Mammary epithelial cell (primary cell): ENCODE data around the gene SIN3A.

ENCODE experiments used
- EZH2 ChIP-seq: IDR thresholded peaks from 2 replicates; pipeline ENCODE4 v1.6.1; 2012; ENCODE audit warnings: low read length, inconsistent platforms, borderline replicate concordance
- TF ChIP-seq, protein P1 (sequence below), 2 donors: IDR thresholded peaks in 1 of 2; conservative IDR thresholded peaks in 1 of 2; 2 replicates each; pipeline ENCODE4 v1.5.1; 2011 to 2012; ENCODE audit warnings: inconsistent platforms in 2 of 2, low read length in 2 of 2, mild to moderate bottlenecking in 2 of 2, control low read depth in 1 of 2, low read depth in 1 of 2; ENCODE audit not compliant: insufficient read depth in 1 of 2; ENCODE audit errors: extremely low read depth in 1 of 2

DNA sequence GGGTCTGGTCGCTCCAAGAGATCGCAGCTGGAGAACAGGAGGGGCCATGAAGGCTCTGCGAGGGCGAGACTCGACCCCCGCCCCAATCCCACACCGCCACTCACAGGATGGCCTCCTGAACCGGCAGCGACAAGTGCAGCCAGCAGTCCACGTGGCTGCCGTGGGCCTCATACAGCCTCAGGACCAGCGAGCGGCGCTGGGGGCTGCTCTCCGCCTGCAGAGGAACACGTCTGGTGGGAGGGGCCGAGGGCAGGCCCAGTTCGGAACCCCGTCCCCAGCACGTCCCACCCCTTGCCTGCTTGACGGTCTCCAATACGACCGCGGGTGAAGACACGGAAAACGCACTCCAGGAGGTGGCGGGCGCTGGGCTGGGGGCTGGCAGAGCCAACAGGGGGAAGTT, 95.5 kb downstream of the SIN3A start:
- TF ChIP-seq EZH2: no peak
- TF ChIP-seq, protein P1, sequence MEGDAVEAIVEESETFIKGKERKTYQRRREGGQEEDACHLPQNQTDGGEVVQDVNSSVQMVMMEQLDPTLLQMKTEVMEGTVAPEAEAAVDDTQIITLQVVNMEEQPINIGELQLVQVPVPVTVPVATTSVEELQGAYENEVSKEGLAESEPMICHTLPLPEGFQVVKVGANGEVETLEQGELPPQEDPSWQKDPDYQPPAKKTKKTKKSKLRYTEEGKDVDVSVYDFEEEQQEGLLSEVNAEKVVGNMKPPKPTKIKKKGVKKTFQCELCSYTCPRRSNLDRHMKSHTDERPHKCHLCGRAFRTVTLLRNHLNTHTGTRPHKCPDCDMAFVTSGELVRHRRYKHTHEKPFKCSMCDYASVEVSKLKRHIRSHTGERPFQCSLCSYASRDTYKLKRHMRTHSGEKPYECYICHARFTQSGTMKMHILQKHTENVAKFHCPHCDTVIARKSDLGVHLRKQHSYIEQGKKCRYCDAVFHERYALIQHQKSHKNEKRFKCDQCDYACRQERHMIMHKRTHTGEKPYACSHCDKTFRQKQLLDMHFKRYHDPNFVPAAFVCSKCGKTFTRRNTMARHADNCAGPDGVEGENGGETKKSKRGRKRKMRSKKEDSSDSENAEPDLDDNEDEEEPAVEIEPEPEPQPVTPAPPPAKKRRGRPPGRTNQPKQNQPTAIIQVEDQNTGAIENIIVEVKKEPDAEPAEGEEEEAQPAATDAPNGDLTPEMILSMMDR (conservative IDR thresholded peaks at IDR 0.05 in 1 of 2, IDR thresholded peaks at IDR 0.05 in 1 of 2; ENCODE audit: extremely low read depth in 1 of 2, insufficient read depth in 1 of 2, low read depth in 1 of 2, low read length in 2 of 2): no peak
